GM19467 (cell line): Measurements from ENCODE around the gene ZNF319.
A peak's percentile ranks its signal among the peaks of the same experiment; 100 is the strongest.
"Not testable (repeated sequence)": the region's sequence is repeated elsewhere in the genome, so short reads cannot be mapped to it uniquely, and the experiment has no call there.

Source experiments
- ATAC-seq: cut with Tn5 transposase; IDR thresholded peaks from one replicate; pipeline ENCODE4 v1.9.1; 2021; ENCODE audit warnings: mild to moderate bottlenecking, moderate library complexity; ENCODE audit not compliant: unreplicated experiment

Gene ZNF319

GRCh38 chr16:58022601-58023371 lies 22.3 kb upstream of the ZNF319 start:
- ATAC-seq = no peak

GRCh38 chr16:58021661-58022551 lies 21.4 kb upstream of the ZNF319 start:
- no peak for ATAC-seq

- no peak for ATAC-seq
Observed at GRCh38 chr16:58020628-58021521, 20.4 kb upstream of the ZNF319 start.

GRCh38 chr16:58019866-58020538 lies 19.5 kb upstream of the ZNF319 start:
- no peak for ATAC-seq

GRCh38 chr16:58018803-58019202 lies 18.3 kb upstream of the ZNF319 start:
- ATAC-seq = no peak

- ATAC-seq = no peak
Observed at GRCh38 chr16:58016840-58017446, 16.5 kb upstream of the ZNF319 start.

- ATAC-seq = no peak
Observed at GRCh38 chr16:58013201-58013956, 12.9 kb upstream of the ZNF319 start.

GRCh38 chr16:58012481-58012880 lies 12.0 kb upstream of the ZNF319 start:
- ATAC-seq = no peak

GRCh38 chr16:58011652-58012051 lies 11.2 kb upstream of the ZNF319 start:
- ATAC-seq = no peak

GRCh38 chr16:58010886-58011285 lies 10.4 kb upstream of the ZNF319 start:
- ATAC-seq = no peak

- ATAC-seq = no peak
Observed at GRCh38 chr16:58009856-58010416, 9.5 kb upstream of the ZNF319 start.

- not testable (repeated sequence) for ATAC-seq
Observed at GRCh38 chr16:58004736-58005135, 4.3 kb upstream of the ZNF319 start.

- ATAC-seq = no peak
Observed at GRCh38 chr16:58002936-58003335, 2.5 kb upstream of the ZNF319 start.

- no peak for ATAC-seq
Observed at GRCh38 chr16:58002416-58002800, 1.9 kb upstream of the ZNF319 start.

GRCh38 chr16:58001781-58002415 lies 1.4 kb upstream of the ZNF319 start:
- no peak for ATAC-seq

GRCh38 chr16:58000706-58001676 lies 519 bp upstream of the ZNF319 start, which contains the start of gene USB1:
USB1 (plus strand) TSS chr16:58001407; CDS start chr16:58001484, 77 bp downstream.
- peak; percentile 76 for ATAC-seq

- no peak for ATAC-seq
Observed at GRCh38 chr16:57999366-57999970, 1.0 kb downstream of the ZNF319 start.
